ENCODE results near the gene JMJD8. TPM values are rescaled to one million over a fixed set of nuclear protein-coding genes. Genes with fewer than 3 reads are reported as not detected.

Gene JMJD8
- total and polyA plus RNA-seq, 9 of the 15 experiments (the other 6 are each of a cell fraction or from before 2014, with no cell fraction given): 1.2 to 50.6 (median 29.3) TPM

GRCh38 chr16:728131-728889 is 44.2 kb upstream of the JMJD8 start (continued):
- TF ChIP-seq HOMEZ (CRISPR knock-in tag; IDR thresholded peaks at IDR 0.05) (no peak), MYNN (IDR thresholded peaks at IDR 0.05) (no peak), MYNN (CRISPR knock-in tag; IDR thresholded peaks at IDR 0.05) (no peak), MNT (conservative IDR thresholded peaks at IDR 0.05) (peak; percentile 73 to 90; a peak in 3 of 4 replicates), GTF2B (IDR thresholded peaks at IDR 0.05; ENCODE audit: extremely low read depth, insufficient read length) (no peak), KAT7 (CRISPR knock-in tag; IDR thresholded peaks at IDR 0.05; ENCODE audit: borderline replicate concordance) (peak; percentile 57; the same call in 1 of the 2 replicates), ZNF133 (CRISPR knock-in tag; IDR thresholded peaks at IDR 0.05) (no peak), BACH1 (tag; IDR thresholded peaks at IDR 0.05) (no peak), RBM39 (optimal IDR thresholded peaks at IDR 0.05; ENCODE audit: low read depth, low read length) (no peak), ID3 (CRISPR knock-in tag; IDR thresholded peaks at IDR 0.05) (no peak), ID3 (tag; IDR thresholded peaks at IDR 0.05) (no peak), ZNF584 (CRISPR knock-in tag; IDR thresholded peaks at IDR 0.05; ENCODE audit: low read depth) (no peak; the same call in 1 of the 2 replicates), MCM5 (IDR thresholded peaks at IDR 0.05; ENCODE audit: low read depth) (no peak), HDAC6 (IDR thresholded peaks at IDR 0.05; ENCODE audit: low read depth, low read length) (no peak), PTBP1 (IDR thresholded peaks at IDR 0.05; ENCODE audit: low read depth, low read length) (no peak), IRF2 (CRISPR knock-in tag; IDR thresholded peaks at IDR 0.05) (no peak), ZNF197 (CRISPR knock-in tag; IDR thresholded peaks at IDR 0.05; ENCODE audit: low read depth) (no peak), NCOA1 (IDR thresholded peaks at IDR 0.05; ENCODE audit: low read depth) (no peak), ZFPM2 (CRISPR knock-in tag; IDR thresholded peaks at IDR 0.05) (no peak), ZBTB5 (IDR thresholded peaks at IDR 0.05) (no peak), MED1 (CRISPR knock-in tag; IDR thresholded peaks at IDR 0.05; ENCODE audit: borderline replicate concordance) (no peak), KDM4B (IDR thresholded peaks at IDR 0.05; ENCODE audit: borderline replicate concordance in 2 of 2, low read depth in 1 of 2) (no peak), ELF4 (CRISPR knock-in tag; IDR thresholded peaks at IDR 0.05) (no peak)

Data from K562 (cell line).